RPMI8226 (cell line): ENCODE data around the gene TLX1.

Source experiments
- DNase-seq: peaks from one replicate; pipeline ENCODE4 v3.0.0-alpha.2; 2015

Gene TLX1

DNA sequence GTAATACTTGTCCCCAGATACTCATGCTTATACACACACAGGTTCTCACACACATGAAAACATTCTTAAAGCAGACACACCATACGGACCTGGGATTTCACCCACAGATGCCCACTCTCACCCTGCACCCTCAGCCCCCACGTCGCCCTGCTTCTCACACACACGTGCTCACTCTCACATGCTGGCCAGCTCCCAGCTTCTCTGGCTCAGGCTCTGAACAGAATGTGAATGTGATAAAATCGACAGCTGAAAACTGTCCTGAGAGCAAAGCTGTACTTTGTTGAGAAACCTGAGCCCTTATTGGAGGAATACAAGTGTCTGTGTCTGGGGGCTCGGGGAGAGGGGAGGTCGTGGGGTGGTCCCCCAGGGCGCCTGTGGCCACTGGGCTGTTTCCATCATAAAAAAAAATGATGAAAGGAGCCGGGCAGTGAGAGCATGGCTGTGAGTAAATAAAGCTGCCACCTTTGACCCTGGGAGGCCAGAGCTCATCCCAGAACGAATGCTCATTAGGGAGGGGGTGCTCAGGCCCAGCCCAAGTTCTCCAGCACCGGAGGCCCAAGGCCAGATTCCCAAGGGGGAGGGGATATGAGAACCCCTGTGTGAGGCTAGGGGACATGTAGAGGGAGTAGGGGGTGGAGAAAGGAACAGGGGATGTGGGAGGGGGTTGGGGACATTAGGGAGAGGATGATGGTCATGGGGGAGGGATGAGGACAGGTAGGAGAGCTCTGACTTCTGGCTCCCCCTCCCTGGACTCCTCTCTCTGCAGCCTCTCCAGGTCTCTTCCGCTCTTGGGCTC, 18.1 kb upstream of the TLX1 start:
- no peak for DNase-seq

DNA sequence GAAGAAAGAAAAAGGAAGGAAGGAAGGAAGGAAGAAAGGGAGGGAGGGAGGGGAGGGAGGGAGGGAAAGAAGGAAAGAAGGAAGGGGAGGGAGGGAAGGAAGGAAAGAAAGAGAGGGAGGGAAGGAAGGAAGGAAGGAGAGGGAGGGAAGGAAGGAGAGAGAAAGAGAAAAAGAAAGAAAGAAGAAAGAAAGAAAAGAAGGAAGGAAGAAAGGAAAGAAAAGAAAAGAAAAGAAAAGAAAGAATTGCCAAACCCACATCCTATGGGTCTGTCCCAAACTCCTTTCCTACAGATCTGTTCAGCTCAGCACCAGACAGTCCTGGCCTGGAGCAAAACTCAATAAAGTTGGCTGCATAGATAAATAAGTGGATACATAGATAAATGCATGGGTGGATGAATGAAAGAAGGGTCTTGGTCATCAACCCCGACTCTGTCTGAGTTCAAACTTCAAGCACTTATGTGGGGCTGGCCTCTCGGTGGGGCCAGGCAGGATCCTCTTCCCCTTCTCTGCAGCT, 17.2 kb upstream of the TLX1 start:
- no peak for DNase-seq

DNA sequence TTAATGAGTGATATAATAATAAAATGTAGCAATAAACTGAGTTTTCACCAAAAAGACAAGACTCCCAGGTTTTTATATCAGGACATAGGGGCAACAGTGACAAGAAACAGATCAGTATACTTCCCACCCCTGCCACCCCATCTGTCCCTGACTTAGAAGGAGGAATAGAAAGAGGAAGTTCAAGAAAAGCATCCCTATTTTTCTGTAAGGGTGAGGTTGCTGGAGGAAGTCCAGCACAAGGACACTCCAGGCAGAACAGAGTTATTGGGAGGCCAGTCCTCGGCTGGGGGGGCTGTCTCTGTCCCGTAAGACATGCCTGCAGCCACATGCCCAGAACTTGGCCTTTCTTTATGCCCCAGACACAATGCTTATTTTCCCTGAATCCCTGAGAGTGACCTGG, 16.5 kb upstream of the TLX1 start:
- no peak for DNase-seq

DNA sequence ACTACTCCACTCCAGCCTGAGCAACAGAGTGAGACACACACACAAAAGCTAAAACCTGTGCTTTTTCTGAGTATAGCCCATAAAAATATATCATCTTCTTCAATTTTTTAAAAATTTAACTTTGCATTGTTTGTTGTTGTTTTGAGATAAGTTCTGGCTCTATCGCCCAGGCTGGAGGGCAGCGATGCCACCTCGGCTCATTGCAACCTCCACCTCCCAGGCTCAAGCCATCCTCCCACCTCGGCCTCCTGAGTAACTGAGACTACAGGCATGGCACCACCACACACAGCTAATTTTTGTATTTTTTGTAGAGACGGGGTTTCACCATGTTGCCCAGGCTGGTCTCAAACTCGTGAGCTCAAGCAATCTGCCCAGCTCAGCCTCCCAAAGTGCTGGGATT, 14.3 kb upstream of the TLX1 start:
- no peak for DNase-seq

DNA sequence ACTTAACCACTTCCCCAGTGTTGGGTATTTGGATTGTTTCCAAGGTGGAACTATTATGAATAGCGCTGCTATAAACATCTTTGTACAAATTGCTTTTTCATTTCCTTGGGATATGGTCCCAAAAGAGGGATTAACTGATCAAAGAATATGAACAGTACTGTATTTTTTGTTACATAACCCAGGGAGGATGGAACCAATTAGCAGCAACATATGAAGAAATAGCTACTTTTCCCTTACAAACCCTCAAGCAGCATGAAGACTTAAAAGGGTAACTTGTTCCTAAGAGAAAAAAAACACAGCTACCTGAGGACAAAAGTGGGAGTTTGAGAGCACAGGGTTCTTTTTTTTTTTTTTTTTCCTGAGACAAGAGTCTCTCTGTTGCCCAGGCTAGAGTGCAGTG, 13.1 kb upstream of the TLX1 start:
- DNase-seq = no peak

DNA sequence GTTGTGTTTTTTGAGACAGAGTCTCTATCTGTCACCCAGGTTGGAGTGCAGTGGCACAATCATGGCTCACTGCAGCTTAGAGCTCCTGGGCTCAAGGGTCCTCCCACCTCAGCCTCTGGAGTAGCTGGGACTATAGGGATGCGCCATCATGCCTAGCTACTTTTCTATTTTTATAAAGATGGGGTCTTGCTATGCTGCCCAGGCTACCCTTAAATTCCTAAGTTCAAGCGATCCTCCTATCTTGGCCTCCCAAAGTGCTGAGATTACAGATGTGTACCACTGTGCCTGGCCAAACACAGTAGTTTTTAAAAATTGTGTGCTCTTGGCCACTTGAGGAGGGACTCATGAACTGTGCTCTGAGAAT, 10.6 kb upstream of the TLX1 start:
- no peak for DNase-seq

DNA sequence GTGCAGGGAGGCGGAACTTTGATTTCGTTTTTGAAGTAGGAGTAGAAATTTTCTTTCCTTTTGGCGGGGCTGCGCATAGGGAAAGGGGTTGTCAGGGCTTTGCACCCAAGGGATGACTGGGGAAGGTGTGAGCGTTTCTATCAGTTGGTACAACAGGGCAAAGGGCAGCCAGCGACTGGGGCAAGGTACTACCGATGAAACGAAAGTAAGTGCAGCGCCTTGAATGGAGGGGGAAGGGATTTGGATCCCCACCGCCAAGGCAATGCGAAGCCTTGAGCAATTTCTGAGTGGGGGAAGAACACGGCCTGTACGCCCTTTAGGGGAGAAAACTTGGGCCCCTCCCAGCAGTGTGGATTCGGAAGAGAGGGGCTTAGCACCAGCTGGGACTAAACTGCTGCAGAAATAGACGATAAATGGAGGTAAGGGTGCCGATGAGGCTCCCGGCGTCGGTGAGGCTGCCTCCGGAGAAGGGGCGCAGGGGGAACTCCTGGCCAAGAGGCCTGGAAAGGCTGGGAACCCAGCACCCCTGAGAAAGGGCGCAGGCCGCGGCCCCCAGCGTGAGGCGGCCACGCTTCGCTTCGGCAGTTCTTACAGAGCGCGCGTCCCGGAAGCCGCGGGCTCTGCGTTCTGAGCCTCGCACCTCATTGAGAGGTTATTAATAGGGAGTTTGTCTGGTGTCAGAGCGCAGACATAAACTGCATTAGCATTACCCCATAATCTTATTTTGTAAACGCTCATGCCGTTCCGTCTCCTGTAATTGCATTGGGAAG, 10.0 kb upstream of the TLX1 start:
- DNase-seq = no peak

DNA sequence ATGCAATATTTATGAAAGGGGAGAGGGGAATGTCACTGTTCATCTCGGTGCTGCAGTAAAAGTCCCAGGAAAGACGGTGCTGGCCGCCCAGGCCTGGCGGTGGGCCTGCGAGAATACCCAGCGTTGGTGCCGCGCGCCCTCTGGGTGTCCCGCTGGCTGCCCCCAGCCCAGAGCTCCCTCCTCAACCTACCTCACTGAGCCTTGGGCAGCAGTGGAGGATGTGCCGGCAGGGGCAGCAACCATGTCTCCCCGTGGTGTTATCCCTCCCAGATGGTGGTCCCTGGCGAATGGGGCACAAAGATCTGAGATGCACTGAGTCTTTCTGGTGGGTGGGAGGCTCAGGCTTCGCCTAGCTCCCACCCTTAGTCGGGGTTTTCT, 9.5 kb upstream of the TLX1 start:
- no peak for DNase-seq

DNA sequence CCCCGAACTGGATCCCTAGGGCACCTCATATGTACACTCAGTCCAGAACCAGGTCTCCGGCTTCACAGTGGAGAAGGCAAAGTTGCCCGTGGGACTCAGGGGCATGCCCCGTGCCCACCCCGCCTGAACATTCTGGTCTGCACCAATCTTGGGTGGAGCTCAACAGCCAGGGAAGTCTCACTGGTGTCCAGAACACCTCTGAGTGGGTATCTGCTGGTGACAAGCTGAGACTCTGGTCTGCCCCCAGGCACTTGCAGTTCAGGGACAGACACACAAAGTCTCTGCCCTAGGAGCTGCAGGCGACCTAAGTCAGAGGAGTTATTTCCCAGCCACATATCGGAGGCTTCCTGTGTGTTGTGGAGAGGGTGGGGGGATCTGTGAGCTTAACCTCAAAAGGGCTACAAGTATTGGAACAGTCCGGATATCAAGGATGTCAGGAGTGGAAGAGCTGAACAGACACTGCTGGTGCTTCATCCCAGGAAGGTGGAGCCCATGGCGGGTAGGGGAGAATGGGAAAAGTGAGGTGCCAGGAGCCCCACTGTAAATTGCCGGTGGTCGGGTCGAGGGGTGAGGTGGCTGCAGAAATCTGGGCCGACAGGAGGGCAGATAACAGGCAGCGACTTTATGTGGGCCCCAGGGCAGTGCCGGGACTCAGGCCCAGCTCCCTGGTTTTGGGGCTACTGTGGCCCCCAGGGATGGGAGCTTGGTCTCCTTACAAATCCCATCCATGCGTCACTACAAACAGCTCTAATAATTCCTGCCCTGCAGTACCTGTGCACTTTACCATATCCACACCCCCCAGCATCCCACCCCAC, 8.6 kb upstream of the TLX1 start:
- DNase-seq = no peak

DNA sequence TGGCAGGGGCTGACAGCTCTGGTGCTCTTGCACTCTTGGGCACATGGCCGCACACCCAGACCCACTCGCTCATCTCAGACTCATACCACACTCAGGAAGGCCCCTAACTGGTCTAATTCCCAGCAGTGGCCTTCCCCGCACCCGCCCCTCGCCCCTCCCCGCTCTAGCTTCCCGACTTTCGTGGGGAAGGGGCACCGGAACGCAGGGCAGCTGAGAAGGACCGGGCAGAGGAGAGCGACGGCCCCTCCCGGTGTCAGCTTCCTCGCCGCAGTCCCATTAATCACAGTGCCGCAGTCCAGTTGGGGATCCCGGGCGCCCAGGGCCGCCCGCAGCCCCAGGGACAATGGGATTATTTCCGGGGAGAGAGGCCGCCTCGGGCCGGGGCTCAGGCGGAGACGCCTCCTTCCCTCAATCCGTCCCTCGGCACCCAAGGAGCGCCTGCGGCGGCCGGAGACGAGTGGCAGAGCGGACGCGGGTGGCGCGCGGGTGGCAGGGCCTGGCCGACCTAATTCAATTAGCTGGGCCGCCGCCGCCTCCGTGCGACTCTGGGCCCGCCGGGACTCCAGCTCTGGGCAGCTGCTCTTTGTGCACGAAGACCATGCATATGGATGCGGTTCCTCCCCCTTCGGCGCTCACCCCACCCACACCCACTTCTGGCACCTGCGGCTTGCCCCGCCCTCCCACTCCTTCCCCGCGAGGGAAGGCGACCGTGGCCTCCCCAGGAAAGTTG, 7.8 kb upstream of the TLX1 start:
- DNase-seq = no peak

DNA sequence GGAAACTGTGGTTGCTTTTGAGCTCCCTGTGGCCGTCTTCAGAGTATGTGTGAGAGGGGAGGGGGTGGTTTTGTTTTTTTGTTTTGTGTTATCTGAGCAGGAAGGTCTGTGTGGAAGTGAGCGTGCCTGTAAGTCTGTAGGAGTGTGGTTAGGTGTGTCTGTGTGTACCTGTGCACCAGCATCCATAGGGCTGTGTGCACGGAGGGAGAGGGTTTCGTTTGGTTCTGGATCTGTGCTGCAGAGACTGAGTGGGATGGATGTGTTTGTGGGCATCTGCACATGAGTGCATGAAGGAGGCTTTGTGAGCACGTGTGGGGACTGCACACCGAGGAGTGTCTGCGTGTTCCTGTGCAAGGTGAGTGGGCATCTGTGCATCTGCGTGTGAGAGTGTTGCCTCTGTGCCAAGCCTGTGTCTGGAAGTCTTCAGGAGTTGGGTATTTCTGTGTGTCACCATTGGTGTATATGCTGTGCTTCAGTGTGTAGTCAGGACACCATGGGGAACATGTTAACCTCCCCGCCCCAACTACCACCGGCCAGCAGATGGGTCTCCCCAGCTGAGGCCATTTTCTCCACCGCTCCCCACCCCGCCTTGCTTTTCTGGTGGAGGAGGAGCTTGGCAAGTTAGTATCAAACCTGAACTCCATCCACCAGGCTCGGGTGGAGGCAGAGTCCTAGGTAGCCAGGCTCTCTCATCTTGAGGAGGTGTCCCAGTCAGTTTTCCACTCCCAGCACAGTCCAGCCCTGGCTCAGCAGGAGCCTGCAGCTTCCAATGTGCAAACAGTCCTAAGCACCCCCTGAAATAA, 7.1 kb upstream of the TLX1 start:
- no peak for DNase-seq

DNA sequence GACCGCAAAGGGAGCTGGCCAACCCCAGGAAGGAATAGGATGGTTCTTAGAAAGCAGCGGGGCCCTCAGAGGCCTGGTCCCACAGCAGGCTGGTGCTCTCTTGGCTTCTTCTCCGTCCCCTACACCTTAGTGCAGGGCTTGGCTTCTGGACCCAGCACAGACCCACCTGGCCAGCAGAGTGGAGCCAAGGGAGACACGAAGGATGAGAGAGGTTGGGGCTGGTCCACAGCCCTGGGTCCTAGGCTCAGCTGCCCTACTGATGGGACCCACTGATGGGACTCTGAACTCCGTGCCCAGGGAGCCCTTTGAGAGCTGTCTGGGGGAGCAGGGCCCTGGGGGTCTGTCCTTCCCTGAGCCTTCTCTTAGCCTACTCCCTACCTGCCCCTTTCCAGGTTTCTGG, 6.2 kb upstream of the TLX1 start:
- no peak for DNase-seq

DNA sequence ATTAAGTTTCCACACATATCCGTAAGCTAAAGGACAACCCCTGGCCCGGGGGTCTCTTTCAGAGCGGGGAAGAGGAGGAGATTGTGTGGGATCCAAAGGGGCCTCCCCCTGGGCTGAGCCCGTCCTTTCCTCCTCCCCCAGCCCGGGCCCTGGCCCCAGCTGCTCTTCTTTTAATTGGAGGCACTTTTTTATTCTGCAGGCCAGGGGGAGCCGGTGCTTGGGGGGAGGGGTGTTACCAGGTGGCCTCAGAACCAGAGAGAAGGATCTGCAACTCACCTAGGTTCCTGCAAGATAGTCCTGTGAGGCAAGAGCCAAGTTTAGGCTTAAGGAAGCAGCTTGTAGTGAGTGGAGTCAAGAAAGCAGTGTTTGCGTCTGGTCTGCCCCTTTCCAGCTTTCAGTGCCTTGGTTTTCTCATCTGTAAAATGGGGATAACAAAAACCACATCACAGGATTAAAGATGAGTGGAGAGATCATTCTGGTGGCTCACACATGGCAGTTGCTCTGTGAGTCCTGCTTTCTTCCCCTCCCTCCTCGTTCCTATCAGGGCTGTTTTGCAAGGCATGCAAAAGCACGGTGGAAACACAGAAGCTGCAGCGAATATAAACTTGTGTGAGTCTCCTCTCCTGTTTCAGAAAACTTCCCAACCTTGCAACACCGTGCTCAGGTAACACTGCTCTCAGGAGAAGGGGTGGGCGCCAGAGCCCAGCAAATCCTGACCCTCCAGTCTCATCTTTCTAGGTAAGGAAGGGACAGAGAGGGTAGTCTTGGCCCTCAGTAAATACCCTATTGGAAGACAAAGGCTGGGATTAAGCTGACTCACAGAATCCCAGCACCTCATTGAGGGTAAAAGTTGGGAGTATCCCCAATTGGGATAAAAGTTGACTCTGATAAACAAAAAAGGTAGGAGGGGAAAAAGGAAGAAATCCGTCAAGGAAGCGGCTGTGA, 4.1 kb upstream of the TLX1 start:
- no peak for DNase-seq

DNA sequence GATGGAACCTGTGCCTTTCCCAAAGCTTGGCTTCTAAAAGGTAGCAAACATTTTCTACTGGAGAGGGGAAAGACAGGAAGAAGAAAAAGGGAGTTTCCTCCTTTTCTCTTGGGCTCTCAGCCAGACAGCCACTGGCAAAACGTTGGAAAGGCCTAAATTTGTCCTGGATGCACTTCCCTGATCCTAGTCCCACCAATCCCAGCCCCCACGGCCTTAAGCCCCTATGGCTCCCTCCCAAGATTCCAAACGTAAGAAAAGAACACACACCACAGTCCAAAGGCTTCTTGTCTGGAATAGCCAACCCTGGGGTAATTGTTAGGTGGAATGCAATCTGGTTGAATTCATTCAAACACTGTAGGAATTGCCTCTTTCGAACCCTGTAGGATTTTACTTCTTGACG, 959 bp upstream of the TLX1 start:
- no peak for DNase-seq

DNA sequence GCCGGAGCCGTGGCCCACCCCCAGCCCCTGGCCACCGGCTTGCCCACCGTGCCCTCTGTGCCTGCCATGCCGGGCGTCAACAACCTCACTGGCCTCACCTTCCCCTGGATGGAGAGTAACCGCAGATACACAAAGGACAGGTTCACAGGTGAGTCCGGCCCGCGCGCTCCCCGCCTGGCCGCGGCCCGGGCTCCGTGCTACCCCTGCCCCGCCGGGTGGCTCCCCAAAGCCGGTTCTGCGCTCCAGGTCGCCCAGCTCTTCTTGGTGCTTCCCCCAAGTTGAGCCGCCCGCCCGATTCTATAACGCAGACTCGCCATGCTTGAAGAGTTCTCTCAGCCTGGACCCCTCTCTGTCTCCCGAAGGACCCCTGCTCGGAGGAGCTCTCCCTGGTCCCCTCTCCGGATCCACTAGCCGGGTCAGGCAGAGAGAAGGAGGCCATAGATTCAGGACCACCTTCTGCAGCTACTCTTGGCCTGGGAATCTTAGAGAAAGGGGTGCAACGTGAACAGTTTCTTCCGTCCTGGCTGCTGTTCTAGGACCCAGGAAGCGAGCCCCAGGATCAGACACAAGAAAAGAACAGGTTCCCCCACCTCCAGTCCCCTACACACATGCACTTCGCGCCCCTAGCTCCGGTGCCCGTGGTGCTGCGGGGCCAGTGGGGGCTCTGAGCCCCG, 999 bp downstream of the TLX1 start:
- no peak for DNase-seq

DNA sequence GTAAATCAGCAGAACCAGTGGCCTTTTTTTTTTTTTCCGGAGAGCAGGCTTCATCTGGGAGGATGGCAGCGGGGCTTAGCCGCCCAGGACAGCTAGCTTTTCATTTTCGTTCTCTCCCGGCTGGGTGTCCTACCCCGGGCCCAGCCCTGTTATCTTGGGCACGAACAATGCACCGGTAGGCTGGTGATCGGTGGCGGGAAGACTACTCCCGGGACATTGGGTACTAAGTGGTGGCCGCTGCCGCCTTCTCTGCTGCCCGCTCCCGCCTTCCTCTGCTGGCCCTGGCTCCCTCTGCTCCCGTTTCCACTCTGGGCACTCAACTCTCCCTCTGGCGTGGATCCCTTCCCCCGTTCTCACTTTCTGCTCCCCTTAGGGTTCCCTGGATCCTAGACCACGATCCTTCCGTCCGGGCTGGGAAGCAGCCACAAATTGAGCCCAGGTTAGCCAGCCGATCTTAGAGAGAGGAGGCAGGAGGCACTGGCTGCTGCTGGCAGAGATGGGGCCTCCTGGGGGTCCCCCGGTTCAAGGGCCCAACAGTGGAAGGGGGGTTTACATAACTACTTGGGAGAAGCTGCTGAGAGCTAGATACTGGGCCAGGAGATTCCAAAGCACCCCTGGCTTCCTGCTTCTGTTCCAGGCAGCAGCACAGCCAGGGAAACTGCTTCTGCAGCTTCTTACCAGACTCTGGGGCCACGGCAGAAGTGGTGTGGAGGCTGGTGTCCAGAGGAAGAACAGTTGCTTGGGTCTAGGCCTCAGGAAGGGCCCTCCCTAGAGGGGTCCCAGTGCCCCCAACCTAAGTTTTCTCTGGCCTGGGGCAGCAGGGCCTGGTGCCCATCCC, 1.8 kb downstream of the TLX1 start:
- DNase-seq = no peak

DNA sequence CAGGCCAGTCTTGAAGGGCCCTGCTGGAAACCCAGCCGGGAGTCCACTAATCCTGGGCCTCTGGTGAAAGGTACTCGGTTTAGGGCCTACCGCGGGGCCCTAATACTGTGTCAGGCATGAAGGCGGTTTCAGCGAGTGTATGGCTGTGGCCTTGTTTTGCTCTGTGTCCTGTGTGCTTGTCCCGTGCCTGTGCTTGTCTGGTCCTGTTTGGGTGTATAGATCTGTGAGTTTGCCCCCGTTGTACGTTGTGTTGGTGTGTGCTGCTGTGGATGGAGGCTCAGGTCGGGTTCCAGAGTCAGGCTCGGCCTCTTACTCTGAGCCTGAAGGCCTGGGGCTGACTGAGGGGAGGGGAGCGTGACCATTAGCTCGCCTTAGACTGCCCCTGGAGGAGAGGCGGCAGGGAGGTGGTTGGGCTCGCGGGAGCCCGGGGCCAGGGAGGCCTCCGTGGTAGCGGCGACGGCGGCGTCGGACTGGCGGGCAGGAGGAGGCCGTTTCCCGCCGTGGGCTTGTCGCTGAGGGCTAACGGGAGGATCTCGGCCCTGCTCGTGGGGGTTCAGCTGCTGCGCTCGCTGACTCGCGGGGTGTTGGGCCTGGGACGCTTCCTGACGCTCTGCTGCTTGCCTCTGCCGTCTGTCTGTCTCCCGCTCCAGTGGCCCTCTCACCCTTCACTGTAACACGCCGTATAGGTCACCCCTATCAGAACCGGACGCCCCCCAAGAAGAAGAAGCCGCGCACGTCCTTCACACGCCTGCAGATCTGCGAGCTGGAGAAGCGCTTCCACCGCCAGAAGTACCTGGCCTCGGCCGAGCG, 2.6 kb downstream of the TLX1 start:
- no peak for DNase-seq
